HG02884 (cell line): ENCODE results near the gene USP22.

ENCODE experiments used
- ATAC-seq: cut with Tn5 transposase; IDR thresholded peaks from one replicate; pipeline ENCODE4 v1.9.1; 2021; ENCODE audit warnings: mild to moderate bottlenecking, moderate library complexity; ENCODE audit not compliant: unreplicated experiment

USP22 gene

DNA sequence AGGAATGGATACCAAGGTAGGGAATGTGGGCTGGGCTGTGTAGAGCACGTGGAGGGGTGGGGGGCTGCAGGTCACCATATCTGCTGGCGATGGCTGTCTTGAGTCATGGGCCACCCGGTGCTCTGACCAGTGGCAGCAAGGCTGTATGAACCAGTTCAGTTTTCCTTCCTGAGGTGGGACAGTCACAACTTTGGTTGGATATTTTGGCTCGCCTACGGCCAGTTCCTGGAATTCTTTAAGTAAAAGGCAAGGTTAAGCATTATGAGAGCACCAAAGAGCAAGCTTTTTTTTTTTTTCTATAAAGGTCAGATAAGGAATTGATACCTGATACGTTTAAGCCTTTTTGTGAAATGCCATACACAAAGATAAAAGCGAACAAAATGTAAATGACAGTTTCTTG, 81.9 kb downstream of the USP22 start:
- no peak for ATAC-seq

DNA sequence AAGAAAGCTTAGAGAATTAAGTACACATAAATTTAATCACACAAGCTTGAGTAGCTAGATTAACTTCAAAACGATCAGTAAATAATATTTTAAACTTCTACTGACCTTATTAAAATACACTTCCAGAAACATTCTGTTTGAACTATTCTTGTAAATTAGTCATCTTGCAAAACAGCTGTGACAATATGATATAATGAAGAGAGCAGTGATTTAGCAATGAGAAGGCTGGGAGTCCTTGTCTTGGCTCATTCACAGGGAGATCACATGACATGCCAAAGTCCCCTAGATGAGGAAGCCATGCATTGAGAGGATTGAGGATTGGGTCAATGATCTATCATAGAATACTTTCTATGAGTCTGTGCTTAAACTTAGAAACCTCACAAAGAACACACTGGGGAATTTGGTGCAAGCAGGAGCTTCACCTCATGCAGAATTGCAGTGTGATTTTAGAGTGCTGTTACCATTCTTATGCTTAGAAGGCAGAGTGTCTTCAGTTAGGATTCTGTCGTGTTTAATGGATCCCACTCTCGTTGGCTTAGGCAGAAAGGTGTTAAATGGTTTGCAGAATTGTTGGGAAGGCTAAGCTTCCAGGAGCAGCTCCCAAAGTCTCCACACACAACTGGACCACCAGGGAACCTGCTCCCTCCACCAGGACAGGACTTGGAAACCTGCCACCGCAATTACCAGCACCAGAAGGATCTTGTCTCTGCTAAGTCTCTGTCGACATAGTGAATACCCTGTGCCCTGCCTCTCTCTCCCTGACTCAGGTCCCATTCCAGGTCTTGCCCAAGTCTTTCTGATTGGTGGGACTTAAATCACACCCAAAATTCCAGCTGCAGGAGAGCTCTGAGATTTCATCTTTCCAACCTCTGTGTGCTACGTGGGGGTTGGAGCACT, 87.1 kb downstream of the USP22 start:
- no peak for ATAC-seq

DNA sequence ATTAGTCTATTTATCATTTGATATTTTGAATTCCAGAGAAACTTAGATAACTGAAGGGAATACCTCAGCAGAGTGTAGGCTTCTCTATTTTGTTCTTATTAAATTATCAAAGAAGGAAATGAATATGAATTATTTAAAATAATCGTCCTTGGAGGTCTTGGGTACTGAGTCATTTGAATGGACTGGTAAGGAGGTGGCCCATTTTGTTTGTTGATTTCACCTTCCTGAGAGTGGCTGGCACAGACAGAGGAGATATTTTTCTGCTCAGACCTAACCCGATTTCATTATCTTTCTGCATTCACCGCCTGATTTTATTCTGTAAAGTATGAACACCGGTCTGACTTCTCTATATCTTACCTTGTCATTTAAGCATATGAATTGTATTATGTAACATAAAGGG, 88.0 kb downstream of the USP22 start:
- ATAC-seq = no peak

DNA sequence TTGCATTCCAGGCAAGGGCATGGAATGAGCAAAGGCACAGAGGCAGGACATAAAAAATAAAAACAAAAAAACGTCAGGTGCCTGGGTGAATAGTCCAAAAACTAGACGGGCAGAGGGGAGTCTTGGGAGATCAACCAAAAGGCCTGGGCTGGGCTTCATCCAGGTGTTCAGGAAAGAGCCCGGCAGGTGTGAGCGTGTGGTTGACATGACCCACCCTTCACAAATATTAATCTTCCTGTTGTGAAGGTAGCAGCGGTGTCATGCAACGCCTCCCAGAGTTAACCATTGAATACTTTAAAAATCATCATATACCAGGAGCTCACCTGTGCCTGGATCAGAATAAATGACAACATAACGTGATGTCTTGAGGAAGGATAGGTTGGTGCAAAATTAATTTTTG, 90.6 kb downstream of the USP22 start:
- ATAC-seq = no peak
